ENCODE results near the gene HTRA1. TPM values are rescaled to one million over a fixed set of nuclear protein-coding genes. Genes with fewer than 3 reads are reported as not detected.

The HTRA1 gene
- total RNA-seq, 1 donor from 2014 or later: 17.0 TPM

DNA sequence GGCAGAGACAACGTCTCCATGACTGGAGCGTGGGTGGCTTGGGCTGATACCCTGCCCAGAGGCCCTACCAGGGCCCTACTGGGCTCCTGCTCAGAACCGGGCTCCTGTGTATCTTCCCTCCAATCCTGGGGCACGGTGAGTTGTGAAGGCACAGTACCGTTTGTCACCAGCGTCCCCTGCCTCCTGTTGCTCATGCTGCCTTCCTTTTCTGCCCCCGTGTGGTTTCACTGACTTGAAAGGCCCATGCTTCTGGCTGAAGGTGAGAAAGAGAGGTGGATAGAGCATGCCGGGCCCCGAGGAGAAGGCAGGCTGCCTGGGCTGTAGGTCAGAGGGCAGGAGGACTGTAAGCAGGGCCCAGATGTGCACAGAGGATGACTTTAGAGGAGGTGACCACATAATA is 90.1 kb downstream of the HTRA1 start:
- Histone ChIP-seq H3K4me3 (no peak overlapping the region), H3F3A (ENCODE audit: low read depth) (no peaks in the 10 kb centered on the region), H3K27ac (no peak overlapping the region), H3K9ac (no peak overlapping the region), H3K4me2 (no peak overlapping the region), H3K36me3 (no peaks in the 10 kb centered on the region), H3K79me2 (ENCODE audit: low read depth) (no peaks in the 10 kb centered on the region), H2AFZ (replicated peaks) (no peak overlapping the region), H3K27me3 (no peaks in the 10 kb centered on the region), H4K20me1 (ENCODE audit: low read depth) (no peaks in the 10 kb centered on the region), H3K9me3 (ENCODE audit: low read depth) (no peaks in the 10 kb centered on the region), H3K4me1 (no peaks in the 10 kb centered on the region)
- H3K27me3 Mint-ChIP-seq (ENCODE audit: insufficient read depth, low read depth): peaks cover 2% of the 10 kb centered on the region
- DNase-seq (ENCODE audit: low spot score): no peak
- TF ChIP-seq, protein P1, sequence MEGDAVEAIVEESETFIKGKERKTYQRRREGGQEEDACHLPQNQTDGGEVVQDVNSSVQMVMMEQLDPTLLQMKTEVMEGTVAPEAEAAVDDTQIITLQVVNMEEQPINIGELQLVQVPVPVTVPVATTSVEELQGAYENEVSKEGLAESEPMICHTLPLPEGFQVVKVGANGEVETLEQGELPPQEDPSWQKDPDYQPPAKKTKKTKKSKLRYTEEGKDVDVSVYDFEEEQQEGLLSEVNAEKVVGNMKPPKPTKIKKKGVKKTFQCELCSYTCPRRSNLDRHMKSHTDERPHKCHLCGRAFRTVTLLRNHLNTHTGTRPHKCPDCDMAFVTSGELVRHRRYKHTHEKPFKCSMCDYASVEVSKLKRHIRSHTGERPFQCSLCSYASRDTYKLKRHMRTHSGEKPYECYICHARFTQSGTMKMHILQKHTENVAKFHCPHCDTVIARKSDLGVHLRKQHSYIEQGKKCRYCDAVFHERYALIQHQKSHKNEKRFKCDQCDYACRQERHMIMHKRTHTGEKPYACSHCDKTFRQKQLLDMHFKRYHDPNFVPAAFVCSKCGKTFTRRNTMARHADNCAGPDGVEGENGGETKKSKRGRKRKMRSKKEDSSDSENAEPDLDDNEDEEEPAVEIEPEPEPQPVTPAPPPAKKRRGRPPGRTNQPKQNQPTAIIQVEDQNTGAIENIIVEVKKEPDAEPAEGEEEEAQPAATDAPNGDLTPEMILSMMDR (IDR thresholded peaks at IDR 0.05): no peak
- TF ChIP-seq EZH2 (IDR thresholded peaks at IDR 0.05) (no peak), EZH2phosphoT487 (IDR thresholded peaks at IDR 0.05) (no peak)
- no peaks in the 10 kb centered on the region for H3K4me1 Mint-ChIP-seq
- H3K27ac Mint-ChIP-seq: peak overlapping the region; percentile 39
- H3K9me3 Mint-ChIP-seq: no peaks in the 10 kb centered on the region
- no peaks in the 10 kb centered on the region for H3K36me3 Mint-ChIP-seq
- no peak overlapping the region for H3K4me3 Mint-ChIP-seq

DNA sequence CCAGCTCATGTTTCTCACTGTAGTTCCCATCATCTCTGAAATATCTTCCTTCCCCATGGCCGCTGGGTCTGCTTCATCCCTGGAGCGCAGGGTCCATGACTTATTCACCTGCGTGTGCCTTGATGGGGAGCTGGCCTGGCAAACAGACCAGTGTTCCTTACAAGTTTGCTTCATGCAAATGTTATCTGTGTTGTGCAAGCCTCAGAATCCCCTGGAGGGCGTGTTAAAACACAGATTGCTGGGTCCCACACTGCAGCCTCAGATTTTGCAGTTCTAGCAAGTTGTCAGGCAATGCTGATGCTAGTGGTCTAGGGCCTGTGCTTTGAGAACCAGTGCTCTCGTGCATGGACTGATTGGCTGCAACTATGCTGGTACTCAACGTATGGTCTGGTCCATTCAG is 92.0 kb downstream of the HTRA1 start:
- H3K4me1 ChIP-seq: no peaks in the 10 kb centered on the region
- H4K20me1 ChIP-seq (ENCODE audit: low read depth): no peaks in the 10 kb centered on the region
- no peak for DNase-seq (ENCODE audit: low spot score)
- H3K4me3 ChIP-seq: no peak overlapping the region
- H3K27ac ChIP-seq: no peak overlapping the region
- H3K9me3 Mint-ChIP-seq: no peaks in the 10 kb centered on the region
- H3K4me1 Mint-ChIP-seq: no peaks in the 10 kb centered on the region
- no peaks in the 10 kb centered on the region for H3K9me3 ChIP-seq (ENCODE audit: low read depth)
- H2AFZ ChIP-seq (replicated peaks): no peak overlapping the region
- peaks cover 4% of the 10 kb centered on the region for H3K27me3 Mint-ChIP-seq (ENCODE audit: insufficient read depth, low read depth)
- no peaks in the 10 kb centered on the region for H3K27me3 ChIP-seq
- H3K36me3 ChIP-seq: no peaks in the 10 kb centered on the region
- no peak overlapping the region for H3K4me2 ChIP-seq
- no peaks in the 10 kb centered on the region for H3K79me2 ChIP-seq (ENCODE audit: low read depth)
- no peak overlapping the region for H3K27ac Mint-ChIP-seq
- H3K4me3 Mint-ChIP-seq: no peak overlapping the region
- no peak overlapping the region for H3K9ac ChIP-seq
- no peaks in the 10 kb centered on the region for H3F3A ChIP-seq (ENCODE audit: low read depth)
- TF ChIP-seq, protein P1 (IDR thresholded peaks at IDR 0.05): no peak
- TF ChIP-seq EZH2 (IDR thresholded peaks at IDR 0.05) (no peak), EZH2phosphoT487 (IDR thresholded peaks at IDR 0.05) (no peak)
- H3K36me3 Mint-ChIP-seq: no peaks in the 10 kb centered on the region

DNA sequence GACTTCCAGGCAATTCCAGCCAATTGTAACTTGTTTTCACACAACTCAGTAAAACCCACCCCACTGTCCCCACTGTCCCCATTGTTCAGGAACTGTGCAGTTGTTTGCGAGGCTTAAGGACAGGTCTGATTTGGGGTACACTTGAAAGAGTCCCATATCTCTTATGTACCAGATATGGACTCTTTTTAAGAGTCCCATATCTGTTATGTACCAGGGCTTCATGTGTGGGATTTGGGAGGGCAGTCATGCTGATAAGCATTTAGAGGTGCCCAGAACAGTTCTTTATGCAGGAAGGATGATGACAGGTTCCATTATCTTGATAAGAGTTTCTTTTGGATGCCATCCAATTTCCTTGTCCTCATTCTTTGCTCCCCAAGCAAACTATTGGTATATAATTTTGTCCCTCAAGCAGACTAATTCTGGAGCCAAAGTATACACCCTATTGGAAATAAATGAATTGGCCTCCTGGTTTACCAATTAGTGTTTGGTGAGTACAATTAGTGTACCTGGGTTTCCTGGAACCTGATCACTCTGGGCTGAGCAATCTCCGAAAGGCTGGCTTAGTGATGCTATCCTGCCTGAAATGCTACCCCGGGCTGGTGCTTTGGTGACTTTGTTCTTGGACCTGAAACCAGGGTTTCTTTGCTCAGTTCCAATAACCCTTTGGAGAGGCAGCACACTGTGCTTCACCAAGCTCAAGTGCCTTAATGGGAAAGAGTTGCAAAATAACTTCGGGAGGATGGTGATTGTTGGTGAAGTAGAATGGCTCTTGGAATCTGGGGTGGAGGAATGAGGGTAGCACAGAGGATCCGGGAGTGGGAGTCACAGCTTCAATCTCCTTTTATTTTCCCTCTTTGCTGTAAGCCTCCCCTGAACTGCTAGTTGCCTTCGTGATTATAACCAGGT is 93.0 kb downstream of the HTRA1 start:
- no peak for DNase-seq (ENCODE audit: low spot score)
- Histone ChIP-seq H3K4me3 (no peak overlapping the region), H3K27ac (no peak overlapping the region), H3K79me2 (ENCODE audit: low read depth) (no peaks in the 10 kb centered on the region), H3F3A (ENCODE audit: low read depth) (no peaks in the 10 kb centered on the region), H3K4me2 (no peak overlapping the region), H3K9ac (no peak overlapping the region), H3K36me3 (no peaks in the 10 kb centered on the region), H4K20me1 (ENCODE audit: low read depth) (no peaks in the 10 kb centered on the region), H3K4me1 (no peaks in the 10 kb centered on the region), H2AFZ (replicated peaks) (no peak overlapping the region), H3K27me3 (no peaks in the 10 kb centered on the region), H3K9me3 (ENCODE audit: low read depth) (no peaks in the 10 kb centered on the region)
- peaks cover 2% of the 10 kb centered on the region for H3K9me3 Mint-ChIP-seq
- peaks cover 4% of the 10 kb centered on the region for H3K27me3 Mint-ChIP-seq (ENCODE audit: insufficient read depth, low read depth)
- no peaks in the 10 kb centered on the region for H3K36me3 Mint-ChIP-seq
- no peak for TF ChIP-seq EZH2 (IDR thresholded peaks at IDR 0.05)
- TF ChIP-seq EZH2phosphoT487 (IDR thresholded peaks at IDR 0.05): no peak
- TF ChIP-seq, protein P1 (IDR thresholded peaks at IDR 0.05): no peak
- H3K4me3 Mint-ChIP-seq: no peak overlapping the region
- no peak overlapping the region for H3K27ac Mint-ChIP-seq
- H3K4me1 Mint-ChIP-seq: peaks cover 4% of the 10 kb centered on the region

Data from neural progenitor cell (in vitro differentiated cells).